Hepatocyte (in vitro differentiated cells): ENCODE results near the gene DHRS7B. TPM values are rescaled to one million over a fixed set of nuclear protein-coding genes. Genes with fewer than 3 reads are reported as not detected.

Experiments used
- DNase-seq: peaks from one replicate; pipeline ENCODE4 v3.0.0-alpha.2; 2016; ENCODE audit warnings: low spot score
- H2AFZ ChIP-seq: fragments of 200-600 bp; sonication (generic); 2 replicates; pipeline ENCODE4 v1.6.0; 2016; ENCODE audit warnings: antibody characterized with exemption, mild to moderate bottlenecking
- H3K27ac ChIP-seq: fragments of 200-600 bp; sonication (generic); 2 replicates; pipeline ENCODE4 v1.5.1; 2016; ENCODE audit warnings: mild to moderate bottlenecking
- H3K27me3 ChIP-seq: fragments of 200-600 bp; sonication (generic); 2 replicates; pipeline ENCODE4 v1.6.1; 2016
- H3K36me3 ChIP-seq: fragments of 200-600 bp; sonication (generic); replicated peaks from 2 replicates; pipeline ENCODE4 v1.5.1; 2016; ENCODE audit warnings: low read depth; ENCODE audit not compliant: insufficient read depth
- H3K4me1 ChIP-seq: fragments of 200-600 bp; sonication (generic); 2 replicates; pipeline ENCODE4 v1.5.1; 2016; ENCODE audit warnings: mild to moderate bottlenecking, moderate library complexity; ENCODE audit not compliant: insufficient read depth
- H3K4me2 ChIP-seq: fragments of 200-600 bp; sonication (generic); 2 replicates; pipeline ENCODE4 v1.6.0; 2016
- H3K4me3 ChIP-seq: fragments of 200-600 bp; sonication (generic); 2 replicates; pipeline ENCODE4 v1.5.1; 2016; ENCODE audit warnings: mild to moderate bottlenecking
- H3K79me2 ChIP-seq: fragments of 200-600 bp; sonication (generic); 2 replicates; pipeline ENCODE4 v1.6.0; 2017; ENCODE audit warnings: mild to moderate bottlenecking
- H3K9me2 ChIP-seq: fragments of 200-600 bp; sonication (generic); replicated peaks from 2 replicates; pipeline ENCODE4 v1.6.0; 2017; ENCODE audit warnings: mild to moderate bottlenecking; ENCODE audit not compliant: insufficient read depth
- H3K9me3 ChIP-seq: fragments of 200-600 bp; sonication (generic); 2 replicates; pipeline ENCODE4 v1.5.1; 2016; ENCODE audit warnings: low read depth, mild to moderate bottlenecking
- H4K20me1 ChIP-seq: fragments of 200-600 bp; sonication (generic); 2 replicates; pipeline ENCODE4 v1.6.0; 2016; ENCODE audit warnings: mild to moderate bottlenecking; ENCODE audit not compliant: insufficient read depth, poor library complexity, severe bottlenecking
- CTCF ChIP-seq: fragments of 200-600 bp; sonication (generic); IDR thresholded peaks from 2 replicates; pipeline ENCODE4 v1.5.1; 2016; ENCODE audit warnings: antibody characterized with exemption, mild to moderate bottlenecking; ENCODE audit not compliant: poor library complexity
- EZH2 ChIP-seq: fragments of 200-600 bp; sonication (generic); IDR thresholded peaks from 2 replicates; pipeline ENCODE4 v1.6.1; 2016; ENCODE audit warnings: antibody characterized with exemption, mild to moderate bottlenecking, borderline replicate concordance
- EZH2phosphoT487 ChIP-seq: fragments of 200-600 bp; sonication (generic); IDR thresholded peaks from one replicate; pipeline ENCODE4 v1.6.1; 2018; ENCODE audit warnings: antibody characterized with exemption, mild to moderate bottlenecking, low read depth, moderate library complexity; ENCODE audit not compliant: unreplicated experiment, severe bottlenecking
- WGBS: methylation state at CpG from one replicate; pipeline ENCODE4 v1.1.6; 2016; ENCODE audit warnings: low lambda C conversion rate; ENCODE audit errors: missing lambda C conversion rate; 5-methylcytosine and 5-hydroxymethylcytosine counted together
- polyA plus RNA-seq: library from polyadenylated mRNA; unstranded; fragments of >200 nt; fragmentation: Nextera tagmentation; extraction: Ambion mirVana; gene quantifications from 2 replicates; pipeline ENCODE4 v1.2.1, GENCODE V29; 2016
- total RNA-seq: library from RNA; depleted of rRNA; stranded (reverse); fragments of >200 nt; gene quantifications from 2 replicates; pipeline ENCODE4 v1.2.3, GENCODE V29; 2014

The DHRS7B gene
- total and polyA plus RNA-seq, 2 experiments from 2014 or later = 34.6 to 46.2 TPM

GRCh38 chr17:21169496-21169895 lies 42.7 kb downstream of the DHRS7B start:
- no peak for TF ChIP-seq EZH2
- no peak overlapping the region for H2AFZ ChIP-seq
- no peak for DNase-seq
- H3K4me2 ChIP-seq = no peak overlapping the region
- H3K27me3 ChIP-seq = no peaks in the 10 kb centered on the region
- H3K4me3 ChIP-seq = no peak overlapping the region
- H3K27ac ChIP-seq = no peak overlapping the region
- H3K9me3 ChIP-seq = no peaks in the 10 kb centered on the region
- H3K4me1 ChIP-seq = no peaks in the 10 kb centered on the region
- no peaks in the 10 kb centered on the region for H4K20me1 ChIP-seq
- H3K79me2 ChIP-seq = peaks cover 8% of the 10 kb centered on the region
- no peaks in the 10 kb centered on the region for H3K9me2 ChIP-seq
- WGBS = 99% methylated on average over 7 of the region's 7 CpGs
- H3K36me3 ChIP-seq = no peaks in the 10 kb centered on the region

GRCh38 chr17:21170809-21171208 lies 44.0 kb downstream of the DHRS7B start:
- TF ChIP-seq CTCF = no peak
- TF ChIP-seq EZH2 = no peak
- no peak for TF ChIP-seq EZH2phosphoT487
- no peak overlapping the region for H3K4me2 ChIP-seq
- H3K36me3 ChIP-seq = no peaks in the 10 kb centered on the region
- no peaks in the 10 kb centered on the region for H4K20me1 ChIP-seq
- H3K4me1 ChIP-seq = no peaks in the 10 kb centered on the region
- no peaks in the 10 kb centered on the region for H3K9me3 ChIP-seq
- 75% methylated on average over 7 of the region's 7 CpGs for WGBS
- no peak overlapping the region for H3K27ac ChIP-seq
- H3K4me3 ChIP-seq = no peak overlapping the region
- no peaks in the 10 kb centered on the region for H3K27me3 ChIP-seq
- no peak for DNase-seq
- H2AFZ ChIP-seq = no peak overlapping the region
- no peaks in the 10 kb centered on the region for H3K9me2 ChIP-seq
- peaks cover 8% of the 10 kb centered on the region for H3K79me2 ChIP-seq

- Histone ChIP-seq H3K4me2 (no peak overlapping the region), H3K79me2 (peaks cover 3% of the 10 kb centered on the region), H3K27ac (no peak overlapping the region), H3K4me1 (no peaks in the 10 kb centered on the region), H3K27me3 (no peaks in the 10 kb centered on the region), H3K4me3 (no peak overlapping the region), H3K9me2 (no peaks in the 10 kb centered on the region), H3K9me3 (no peaks in the 10 kb centered on the region), H3K36me3 (no peaks in the 10 kb centered on the region), H2AFZ (no peak overlapping the region), H4K20me1 (no peaks in the 10 kb centered on the region)
- WGBS = 92% methylated on average over 12 of the region's 12 CpGs
- TF ChIP-seq EZH2 (no peak), EZH2phosphoT487 (no peak), CTCF (no peak)
- DNase-seq = no peak
These were observed 44.7 kb downstream of the DHRS7B start for GRCh38 chr17:21171309-21171922.

GRCh38 chr17:21171970-21172510 lies 45.3 kb downstream of the DHRS7B start:
- WGBS = over 99% methylated on average over 17 of the region's 17 CpGs
- TF ChIP-seq CTCF = no peak
- H3K27ac ChIP-seq = no peak overlapping the region

More at GRCh38 chr17:21171970-21172510, 45.3 kb downstream of the DHRS7B start:
- Histone ChIP-seq H3K4me2 (no peak overlapping the region), H4K20me1 (no peaks in the 10 kb centered on the region), H3K4me3 (no peak overlapping the region), H3K9me2 (no peaks in the 10 kb centered on the region), H3K79me2 (peaks cover 3% of the 10 kb centered on the region), H3K27me3 (no peaks in the 10 kb centered on the region), H3K36me3 (no peaks in the 10 kb centered on the region), H3K4me1 (no peaks in the 10 kb centered on the region), H3K9me3 (no peaks in the 10 kb centered on the region), H2AFZ (no peak overlapping the region)
- no peak for DNase-seq
